ENCODE measurements around the gene DNAJB1. TPM values are rescaled to one million over a fixed set of nuclear protein-coding genes. Genes with fewer than 3 reads are reported as not detected.
A peak's percentile ranks its signal among the peaks of the same experiment; 100 is the strongest.

Gene DNAJB1
- total RNA-seq, 4 donors from 2014 or later = 12.3 to 27.3 (median 16.6) TPM

DNA sequence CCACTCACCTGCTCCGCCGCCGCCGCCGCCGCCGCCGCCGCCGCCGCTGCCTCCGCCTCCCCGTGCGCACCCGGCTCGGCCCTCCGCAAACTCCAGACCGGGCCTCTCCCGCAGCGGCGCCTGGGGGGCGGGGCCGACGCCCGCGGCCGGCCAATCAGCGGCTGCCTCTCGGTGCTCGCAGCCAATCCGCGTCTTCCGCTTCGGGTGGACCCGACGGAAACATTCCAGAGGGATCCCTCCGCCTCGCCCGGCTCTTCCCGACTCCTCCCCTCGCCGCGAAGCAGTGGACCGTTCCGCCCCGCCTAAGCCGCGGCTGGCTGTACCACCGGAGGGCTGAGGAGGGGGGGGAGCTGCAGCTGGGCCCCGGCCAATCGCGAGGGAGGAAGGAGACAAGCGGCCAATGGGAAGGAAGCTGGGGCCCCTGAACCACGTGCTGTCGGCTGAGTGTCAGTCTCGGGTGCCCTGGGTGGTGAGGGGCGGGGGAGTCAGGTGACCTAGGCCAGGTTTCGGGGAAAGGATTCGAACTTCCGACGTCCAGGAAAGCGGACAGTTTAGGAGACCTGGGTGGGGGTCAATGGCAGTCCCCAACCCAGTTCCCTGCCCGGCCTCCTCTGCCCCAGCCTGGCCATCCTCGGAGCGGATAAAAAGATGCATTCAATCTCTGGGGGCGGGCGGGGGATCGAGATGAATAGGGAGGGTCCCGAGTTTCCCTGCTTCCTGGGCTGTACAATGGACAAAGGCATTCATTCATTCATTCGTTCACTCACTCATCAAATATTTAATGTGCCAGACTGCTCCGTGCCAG lies 22.0 kb downstream of the DNAJB1 start, which contains the start of gene GIPC1:
Gene GIPC1, minus strand, starts transcription at position 99 of the 805 bp plus-strand sequence. CDS start 13,151 bp downstream, outside the sequence.
- peak; percentile 92 to 95 for DNase-seq

GRCh38 chr19:14495672-14496028 lies 22.5 kb downstream of the DNAJB1 start:
- H3K4me3 ChIP-seq = peak overlapping the region; percentile 74 to 84 (median 80)
- no peaks in the 10 kb centered on the region for H3K27me3 ChIP-seq
- ATAC-seq (peak; percentile 11 to 22), DNase-seq (no peak)
- H3K36me3 ChIP-seq = peaks cover 0 to 7% of the 10 kb centered on the region in 2 donors
- H3K4me1 ChIP-seq = peaks cover 6 to 18% of the 10 kb centered on the region in 2 donors
- no peaks in the 10 kb centered on the region for H3K9me3 ChIP-seq
- in situ Hi-C loops (cut with MboI; ENCODE audit: low sequenced_read_pairs in 4 of 4) = no loop called here
- TF ChIP-seq POLR2A (IDR thresholded peaks at IDR 0.05) (no peak), CTCF (IDR thresholded peaks at IDR 0.05 in 4 of 5, conservative IDR thresholded peaks at IDR 0.05 in 1 of 5) (no peak)
- H3K27ac ChIP-seq = peak overlapping the region; percentile 70 to 75 (median 72)
- intact Hi-C loops (cut with DNase I; ENCODE audit: low total_unique reads) = loop anchor here (1.0 to 5.0 kb wide), 3 partner anchors 35 to 76 kb away; partner anchors contain the start of gene DDX39A

More for the DNA sequence above, 22.0 kb downstream of the DNAJB1 start, which contains the start of gene GIPC1:
- intact Hi-C loops (cut with DNase I; ENCODE audit: low total_unique reads) = loop anchor here (1.0 to 5.0 kb wide), 3 partner anchors 34 to 77 kb away; partner anchors contain the start of gene DDX39A
- Histone ChIP-seq H3K4me3 (peak within 1 kb of the TSS; percentile 74 to 84 (median 80)), H3K9me3 (no peaks in the 10 kb centered on the region), H3K36me3 (peaks cover 0 to 3% of the 10 kb centered on the region in 2 donors), H3K27me3 (no peaks in the 10 kb centered on the region), H3K4me1 (peaks cover 6 to 18% of the 10 kb centered on the region in 2 donors), H3K27ac (peak within 1 kb of the TSS; percentile 72 to 82 (median 74))
- in situ Hi-C loops (cut with MboI; ENCODE audit: low sequenced_read_pairs in 4 of 4) = no loop called here
- peak in 2 of 5 experiments; percentile 5 to 22 for TF ChIP-seq CTCF (IDR thresholded peaks at IDR 0.05 in 4 of 5, conservative IDR thresholded peaks at IDR 0.05 in 1 of 5)
- TF ChIP-seq POLR2A (IDR thresholded peaks at IDR 0.05) = peak; percentile 46 to 49
- ATAC-seq = peak; percentile 93 to 94

DNA sequence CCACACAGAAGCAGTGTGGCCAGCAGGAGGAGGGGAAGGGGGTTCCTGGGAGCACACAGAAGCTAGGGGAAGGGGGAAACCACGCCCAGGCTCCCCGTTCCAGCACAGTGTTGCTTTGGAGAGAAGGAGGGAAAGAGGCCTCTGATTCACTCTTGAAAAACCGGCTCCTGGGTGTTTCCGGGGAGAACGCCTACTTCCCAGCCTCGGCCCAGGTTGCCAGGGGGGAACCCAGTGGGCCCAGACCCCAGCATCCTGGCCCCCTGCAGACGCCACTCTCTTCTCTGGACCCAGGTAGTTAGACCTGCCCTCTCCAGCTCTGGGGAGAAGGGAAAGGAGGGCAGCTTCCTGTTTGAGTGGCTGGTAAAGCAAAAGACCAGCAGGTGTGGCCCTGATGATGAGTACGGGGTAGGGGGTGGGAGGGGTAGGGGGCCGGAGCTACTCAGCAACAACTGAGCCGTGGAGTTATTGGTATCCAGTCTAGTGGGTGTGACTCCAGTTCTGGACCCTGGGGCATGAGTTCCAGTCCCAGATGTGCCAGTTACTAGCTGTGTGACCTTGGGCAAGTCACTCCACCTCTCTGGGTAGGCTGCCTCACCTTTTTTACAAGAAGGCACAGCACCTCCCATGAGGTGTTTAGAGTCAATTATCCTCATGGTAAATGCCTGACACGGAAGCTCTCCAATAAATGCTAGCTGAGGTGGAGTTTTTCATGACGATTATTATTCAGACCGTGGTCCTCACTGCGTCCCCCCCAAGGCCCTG lies 23.1 kb downstream of the DNAJB1 start:
- peak overlapping the region; percentile 70 to 75 (median 72) for H3K27ac ChIP-seq
- in situ Hi-C loops (cut with MboI; ENCODE audit: low sequenced_read_pairs in 4 of 4) = no loop called here

More for the DNA sequence above, 23.1 kb downstream of the DNAJB1 start:
- Histone ChIP-seq H3K27me3 (no peaks in the 10 kb centered on the region), H3K4me1 (peaks cover 6 to 18% of the 10 kb centered on the region in 2 donors), H3K9me3 (no peaks in the 10 kb centered on the region), H3K4me3 (peak overlapping the region; percentile 74 to 84 (median 80)), H3K36me3 (peaks cover 0 to 11% of the 10 kb centered on the region in 2 donors)
- DNase-seq (no peak), ATAC-seq (no peak)
- intact Hi-C loops (cut with DNase I; ENCODE audit: low total_unique reads) = loop anchor here (5.0 kb wide), 1 partner anchor 67 kb away; no protein-coding TSS in a partner anchor
- no peak for TF ChIP-seq POLR2A (IDR thresholded peaks at IDR 0.05)
- no peak for TF ChIP-seq CTCF (IDR thresholded peaks at IDR 0.05 in 4 of 5, conservative IDR thresholded peaks at IDR 0.05 in 1 of 5)
